PC-9 (cell line): Measurements from ENCODE around the gene RHD.
"Not testable (repeated sequence)": the region's sequence is repeated elsewhere in the genome, so short reads cannot be mapped to it uniquely, and the experiment has no call there.

ENCODE experiments used
- CTCF ChIP-seq: fragments of 200-600 bp; sonication (generic); conservative IDR thresholded peaks from 2 replicates; pipeline ENCODE4 v1.6.1; 2017; ENCODE audit warnings: mixed run types, antibody characterized with exemption, mild to moderate bottlenecking, moderate library complexity
- EZH2 ChIP-seq: fragments of 200-600 bp; sonication (generic); IDR thresholded peaks from 2 replicates; pipeline ENCODE4 v1.8.0; 2017; ENCODE audit warnings: antibody characterized with exemption, low read depth

- not testable (repeated sequence) for TF ChIP-seq CTCF, EZH2
These were observed 4.1 kb upstream of the RHD start for GRCh38 chr1:25268143-25268760.
